GM12865 (cell line): Measurements from ENCODE around the gene PPP1R2.
"Not testable (repeated sequence)": the region's sequence is repeated elsewhere in the genome, so short reads cannot be mapped to it uniquely, and the experiment has no call there.

Experiments used
- DNase-seq: peaks from one replicate; pipeline ENCODE4 v3.0.0; 2010; ENCODE audit warnings: low read depth
- H3K4me3 ChIP-seq: 2 replicates; pipeline ENCODE4 v1.5.1; 2011; ENCODE audit warnings: mild to moderate bottlenecking, low read depth, low read length, control low read depth
- TF ChIP-seq, protein P1 (sequence below): IDR thresholded peaks from 2 replicates; pipeline ENCODE4 v1.5.1; 2011; ENCODE audit warnings: low read length, control low read depth, low read depth, inconsistent platforms; ENCODE audit not compliant: insufficient read depth; ENCODE audit errors: missing control alignments

The PPP1R2 gene

DNA sequence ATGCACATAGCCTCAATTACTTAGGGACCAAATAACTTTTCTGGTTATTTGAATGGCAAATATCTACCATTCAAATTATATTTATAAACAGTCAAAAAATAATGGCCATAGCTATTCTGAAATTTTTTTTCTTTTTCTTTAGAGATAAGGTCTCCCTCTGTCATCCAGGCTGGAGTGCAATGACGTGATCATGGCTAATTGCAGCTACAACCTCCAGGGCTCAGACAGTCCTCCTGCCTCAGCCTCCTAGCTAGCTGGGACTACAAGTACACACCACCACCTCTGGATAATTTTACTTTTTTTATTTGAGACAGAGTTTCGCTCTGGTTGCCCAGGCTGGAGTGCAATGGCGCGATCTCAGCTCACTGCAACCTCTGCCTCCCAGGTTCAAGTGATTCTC lies 16.6 kb downstream of the PPP1R2 start:
- H3K4me3 ChIP-seq: no peak overlapping the region
- no peak for DNase-seq
- TF ChIP-seq, protein P1, sequence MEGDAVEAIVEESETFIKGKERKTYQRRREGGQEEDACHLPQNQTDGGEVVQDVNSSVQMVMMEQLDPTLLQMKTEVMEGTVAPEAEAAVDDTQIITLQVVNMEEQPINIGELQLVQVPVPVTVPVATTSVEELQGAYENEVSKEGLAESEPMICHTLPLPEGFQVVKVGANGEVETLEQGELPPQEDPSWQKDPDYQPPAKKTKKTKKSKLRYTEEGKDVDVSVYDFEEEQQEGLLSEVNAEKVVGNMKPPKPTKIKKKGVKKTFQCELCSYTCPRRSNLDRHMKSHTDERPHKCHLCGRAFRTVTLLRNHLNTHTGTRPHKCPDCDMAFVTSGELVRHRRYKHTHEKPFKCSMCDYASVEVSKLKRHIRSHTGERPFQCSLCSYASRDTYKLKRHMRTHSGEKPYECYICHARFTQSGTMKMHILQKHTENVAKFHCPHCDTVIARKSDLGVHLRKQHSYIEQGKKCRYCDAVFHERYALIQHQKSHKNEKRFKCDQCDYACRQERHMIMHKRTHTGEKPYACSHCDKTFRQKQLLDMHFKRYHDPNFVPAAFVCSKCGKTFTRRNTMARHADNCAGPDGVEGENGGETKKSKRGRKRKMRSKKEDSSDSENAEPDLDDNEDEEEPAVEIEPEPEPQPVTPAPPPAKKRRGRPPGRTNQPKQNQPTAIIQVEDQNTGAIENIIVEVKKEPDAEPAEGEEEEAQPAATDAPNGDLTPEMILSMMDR: no peak

DNA sequence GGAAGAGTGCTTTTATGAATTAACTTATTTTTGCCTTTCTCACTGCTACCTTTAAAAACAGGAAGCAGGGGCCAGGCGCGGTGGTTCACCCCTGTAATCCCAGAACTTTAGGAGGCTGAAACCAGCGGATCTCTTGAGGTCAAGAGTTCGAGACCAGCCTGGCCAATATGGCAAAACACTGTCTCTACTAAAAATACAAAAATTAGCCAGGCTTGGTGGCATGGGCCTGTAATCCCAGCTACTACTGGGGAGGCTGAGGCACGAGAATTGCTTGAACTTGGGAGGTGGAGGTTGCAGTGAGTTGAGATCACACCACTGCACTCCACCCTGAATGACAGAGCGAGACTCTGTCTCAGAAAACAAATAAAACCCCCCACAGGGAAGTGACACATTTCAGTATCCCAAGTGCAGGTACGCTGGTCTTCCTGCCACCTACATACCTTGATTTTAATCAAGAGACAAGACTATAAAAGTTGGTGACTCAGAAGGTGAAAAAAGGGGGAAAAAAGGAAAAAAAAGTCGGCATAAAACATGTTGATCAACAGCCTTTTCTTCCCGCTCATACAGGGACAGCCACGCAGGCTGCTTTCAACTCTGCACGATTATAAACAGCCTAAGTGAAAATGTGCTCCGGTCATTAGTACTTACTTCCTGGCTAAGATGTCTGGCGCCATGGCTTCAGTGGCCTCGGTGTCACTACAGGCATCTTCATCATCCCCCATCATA lies 18.8 kb downstream of the PPP1R2 start:
- no peak overlapping the region for H3K4me3 ChIP-seq

DNA sequence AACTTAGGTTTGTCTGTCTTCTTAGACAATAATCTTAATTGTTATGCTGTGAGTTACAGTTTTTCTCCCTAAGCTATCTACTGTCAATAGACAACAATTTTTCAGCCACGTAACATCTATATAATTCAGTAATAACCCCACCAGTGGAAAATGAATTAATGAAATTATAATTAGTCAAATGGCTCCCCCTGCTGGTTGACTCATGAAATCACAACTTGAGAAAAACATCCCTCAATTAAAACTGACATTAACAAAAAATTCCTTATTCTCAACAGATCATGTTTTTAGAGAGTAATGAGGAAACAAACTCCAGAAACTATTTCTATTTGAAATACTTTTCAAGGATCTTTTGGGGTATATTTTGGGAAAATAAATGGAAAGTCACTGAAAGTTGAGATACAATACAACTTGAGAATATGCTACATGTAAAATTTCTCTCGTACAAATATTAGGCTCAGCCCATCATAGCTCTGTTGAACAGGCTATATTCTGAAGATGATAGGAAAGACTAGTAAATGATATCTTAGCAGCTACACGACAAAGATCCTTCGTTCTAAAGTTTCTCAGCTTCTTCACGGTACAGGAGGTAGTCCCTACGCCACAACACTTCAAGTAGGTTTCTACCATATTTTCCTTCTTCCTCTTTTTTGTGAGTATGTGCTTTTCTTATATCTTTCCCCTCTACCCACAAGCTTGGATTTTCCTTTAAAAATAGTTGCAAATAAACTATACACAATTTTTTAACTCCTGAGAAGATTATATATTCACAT lies 20.7 kb downstream of the PPP1R2 start:
- no peak overlapping the region for H3K4me3 ChIP-seq
- TF ChIP-seq, protein P1: peak; percentile 24
- peak; percentile 42 for DNase-seq

More for the DNA sequence above, 18.8 kb downstream of the PPP1R2 start:
- TF ChIP-seq, protein P1: no peak
- no peak for DNase-seq

DNA sequence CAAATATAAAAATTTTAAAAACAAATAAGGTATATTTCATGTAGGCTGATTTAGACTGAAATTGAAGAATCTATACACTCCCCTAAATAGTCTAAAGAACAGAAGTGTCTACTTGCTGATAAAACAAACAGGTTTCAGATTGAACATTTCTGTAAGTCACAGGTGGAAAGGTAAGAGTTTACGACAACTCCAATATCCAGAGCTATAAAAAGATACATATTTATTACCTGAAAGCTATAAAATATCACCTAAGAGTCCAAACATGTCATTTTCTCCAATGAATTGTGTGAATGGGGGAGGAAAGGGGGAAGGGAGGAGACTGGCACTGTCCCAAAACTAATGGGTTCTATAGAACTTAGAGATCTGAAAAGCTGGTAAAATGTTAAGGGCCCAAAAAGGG lies 26.1 kb downstream of the PPP1R2 start:
- H3K4me3 ChIP-seq: no peak overlapping the region
- no peak for DNase-seq
- TF ChIP-seq, protein P1: no peak

DNA sequence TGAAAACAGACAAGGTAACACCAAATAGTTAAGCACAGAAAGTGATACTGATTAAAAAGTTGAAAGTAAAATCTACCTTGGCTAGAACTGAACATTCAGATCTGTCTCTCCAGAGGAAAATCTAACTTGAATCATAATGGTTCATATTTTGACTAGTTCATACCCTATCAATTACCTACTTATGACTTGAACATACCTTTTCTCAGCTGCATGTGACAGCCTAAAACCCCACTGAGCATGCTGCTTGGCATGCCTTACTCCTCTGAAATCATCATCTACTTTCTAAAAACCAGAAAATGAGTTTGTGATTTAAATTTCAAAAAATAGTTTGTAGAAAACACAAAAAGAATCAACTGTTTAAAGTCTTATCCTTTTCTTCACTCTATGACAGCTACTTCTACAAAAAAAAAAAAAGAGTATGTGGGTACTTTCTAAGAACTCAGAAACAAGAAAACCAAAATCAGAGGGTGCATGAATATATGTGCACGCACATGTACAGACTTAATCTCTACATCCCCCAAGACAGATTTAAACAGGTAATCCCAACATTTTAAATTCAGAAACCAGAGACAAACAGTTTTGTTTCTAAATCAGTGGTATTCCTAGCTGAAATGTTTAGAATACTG lies 28.4 kb downstream of the PPP1R2 start:
- DNase-seq, H3K4me3 ChIP-seq: not testable (repeated sequence)

DNA sequence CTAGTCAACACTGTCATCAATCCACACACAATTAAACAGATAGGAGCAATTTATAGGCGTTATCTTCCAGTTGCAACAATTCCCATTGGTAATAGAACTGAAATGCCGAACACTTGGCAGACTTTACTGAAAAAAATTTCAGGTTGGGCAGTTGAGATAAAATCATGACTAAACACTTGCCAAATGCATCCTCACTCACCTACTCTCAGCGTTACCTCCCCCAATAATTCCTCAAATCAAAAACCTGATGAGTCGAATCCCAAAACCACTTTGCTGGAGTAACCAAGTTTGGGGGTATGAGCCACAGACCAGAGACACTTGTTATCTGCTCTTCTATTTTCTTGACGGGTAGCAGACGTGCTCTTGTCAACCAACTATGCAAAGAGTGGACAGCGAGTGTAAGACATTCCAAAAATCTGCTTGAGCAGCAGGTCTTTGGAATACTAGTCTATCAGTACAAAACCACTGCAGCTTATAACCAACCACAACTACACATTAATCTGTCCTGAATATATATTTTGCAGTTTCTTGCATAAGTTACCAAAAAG lies 30.3 kb downstream of the PPP1R2 start:
- no peak overlapping the region for H3K4me3 ChIP-seq
- DNase-seq: no peak
- TF ChIP-seq, protein P1: no peak

DNA sequence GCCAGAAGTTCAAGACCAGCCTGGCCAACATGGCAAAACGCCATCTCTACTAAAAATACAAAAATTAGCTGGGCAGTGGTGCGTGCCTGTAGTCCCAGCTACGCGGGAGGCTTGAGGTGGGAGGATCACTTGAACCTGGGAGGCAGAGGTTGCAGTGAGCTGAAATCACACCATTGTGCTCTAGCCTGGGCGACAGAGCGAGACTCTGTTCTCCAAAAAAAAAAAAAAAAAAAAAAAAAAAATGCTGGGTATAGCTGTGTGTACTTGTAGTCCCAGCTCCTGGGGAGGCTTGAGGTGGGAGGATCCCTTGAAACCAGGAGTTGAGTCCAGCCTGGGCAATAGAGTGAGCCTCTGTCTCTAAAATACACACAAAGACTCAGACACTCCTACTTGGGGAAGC lies 32.0 kb downstream of the PPP1R2 start:
- DNase-seq: no peak
- H3K4me3 ChIP-seq: no peak overlapping the region
- TF ChIP-seq, protein P1: no peak
